ENCODE results near the gene SLIT3. TPM values are rescaled to one million over a fixed set of nuclear protein-coding genes. Genes with fewer than 3 reads are reported as not detected.

SLIT3 gene
- total RNA-seq, 1 donor from 2014 or later: 5.0 TPM

DNA sequence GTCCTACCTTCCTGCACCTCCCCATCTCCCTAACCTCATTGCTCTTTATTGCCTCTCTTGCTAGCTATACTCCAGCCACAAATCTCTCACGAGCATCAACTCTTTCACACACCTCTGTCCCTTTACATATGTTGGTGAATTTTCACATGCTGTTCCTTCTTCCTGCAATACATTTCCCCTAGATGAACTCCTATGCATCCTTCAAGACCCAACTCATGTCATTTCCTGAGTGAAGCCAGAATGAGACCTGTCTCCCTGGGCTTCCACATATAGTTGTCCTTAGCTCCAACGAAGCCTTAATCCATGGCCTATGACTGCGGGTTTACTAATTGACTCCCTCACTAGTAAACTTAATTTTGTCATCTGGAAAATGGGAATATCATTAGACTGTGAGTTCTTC, 424.5 kb downstream of the SLIT3 start:
- H3K27me3 ChIP-seq (ENCODE audit: control insufficient read depth, insufficient read depth, low read length): no peaks in the 10 kb centered on the region
- no peak for DNase-seq (ENCODE audit: low read depth)
- H3K4me3 ChIP-seq (ENCODE audit: low read depth, low read length): no peak overlapping the region
- H3K36me3 ChIP-seq (ENCODE audit: control insufficient read depth, insufficient read depth, low read length): no peaks in the 10 kb centered on the region
- TF ChIP-seq, protein P1, sequence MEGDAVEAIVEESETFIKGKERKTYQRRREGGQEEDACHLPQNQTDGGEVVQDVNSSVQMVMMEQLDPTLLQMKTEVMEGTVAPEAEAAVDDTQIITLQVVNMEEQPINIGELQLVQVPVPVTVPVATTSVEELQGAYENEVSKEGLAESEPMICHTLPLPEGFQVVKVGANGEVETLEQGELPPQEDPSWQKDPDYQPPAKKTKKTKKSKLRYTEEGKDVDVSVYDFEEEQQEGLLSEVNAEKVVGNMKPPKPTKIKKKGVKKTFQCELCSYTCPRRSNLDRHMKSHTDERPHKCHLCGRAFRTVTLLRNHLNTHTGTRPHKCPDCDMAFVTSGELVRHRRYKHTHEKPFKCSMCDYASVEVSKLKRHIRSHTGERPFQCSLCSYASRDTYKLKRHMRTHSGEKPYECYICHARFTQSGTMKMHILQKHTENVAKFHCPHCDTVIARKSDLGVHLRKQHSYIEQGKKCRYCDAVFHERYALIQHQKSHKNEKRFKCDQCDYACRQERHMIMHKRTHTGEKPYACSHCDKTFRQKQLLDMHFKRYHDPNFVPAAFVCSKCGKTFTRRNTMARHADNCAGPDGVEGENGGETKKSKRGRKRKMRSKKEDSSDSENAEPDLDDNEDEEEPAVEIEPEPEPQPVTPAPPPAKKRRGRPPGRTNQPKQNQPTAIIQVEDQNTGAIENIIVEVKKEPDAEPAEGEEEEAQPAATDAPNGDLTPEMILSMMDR (IDR thresholded peaks at IDR 0.05; ENCODE audit: insufficient read depth, low read length, poor library complexity, severe bottlenecking): no peak

DNA sequence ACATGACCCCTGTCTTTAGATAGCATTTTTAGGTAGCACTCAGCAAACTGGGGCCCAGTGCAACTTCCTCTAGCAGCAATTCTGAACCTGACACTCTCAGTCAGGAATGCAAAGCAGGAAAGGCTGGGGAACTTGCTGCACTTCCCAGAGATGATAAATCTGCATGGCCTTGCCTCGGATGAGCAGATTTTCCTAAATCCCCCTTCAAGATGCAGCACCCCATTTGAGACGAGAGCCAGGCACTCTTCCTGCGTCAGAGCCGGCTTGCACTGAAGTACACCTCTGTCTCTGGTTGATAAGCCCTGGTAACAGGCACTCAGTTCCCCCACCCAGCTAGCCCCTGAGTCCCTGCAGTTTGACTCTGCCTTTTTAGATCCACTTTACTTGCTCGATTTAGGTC, 425.1 kb downstream of the SLIT3 start:
- H3K27me3 ChIP-seq (ENCODE audit: control insufficient read depth, insufficient read depth, low read length): no peaks in the 10 kb centered on the region
- TF ChIP-seq, protein P1 (IDR thresholded peaks at IDR 0.05; ENCODE audit: insufficient read depth, low read length, poor library complexity, severe bottlenecking): no peak
- no peak for DNase-seq (ENCODE audit: low read depth)
- no peak overlapping the region for H3K4me3 ChIP-seq (ENCODE audit: low read depth, low read length)
- H3K36me3 ChIP-seq (ENCODE audit: control insufficient read depth, insufficient read depth, low read length): no peaks in the 10 kb centered on the region

DNA sequence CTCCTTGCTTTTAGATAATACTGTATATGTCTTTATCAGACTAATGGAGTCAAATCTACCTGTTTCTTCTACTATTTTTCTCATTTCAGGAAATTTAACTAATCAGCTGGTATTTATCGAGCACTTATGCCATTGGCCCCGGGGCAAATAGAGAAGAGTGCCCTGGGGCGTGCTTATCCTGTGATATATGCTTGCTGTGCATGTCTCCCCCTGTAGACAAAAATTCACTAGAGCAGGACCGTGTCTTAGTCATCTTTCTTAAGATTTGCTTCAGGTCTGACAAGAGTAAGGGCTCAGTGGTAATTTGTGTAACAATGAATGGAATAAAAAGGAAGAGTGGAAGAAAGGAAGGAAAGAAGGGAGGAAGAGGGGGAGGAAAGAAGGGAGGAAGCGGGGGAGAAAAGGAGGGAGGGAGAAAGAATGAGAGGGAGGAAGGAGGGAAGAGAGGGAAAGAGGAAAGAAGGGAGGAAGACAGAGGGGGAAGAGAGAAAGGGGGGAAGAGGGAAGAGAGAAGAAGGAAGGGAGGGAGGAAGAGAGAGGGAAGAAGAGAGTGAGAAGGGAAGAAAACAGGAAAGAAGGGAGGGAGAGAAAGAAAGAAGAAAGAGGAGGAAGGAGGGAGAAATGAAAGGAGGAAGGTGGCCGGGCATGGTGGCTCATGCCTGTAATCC, 426.1 kb downstream of the SLIT3 start:
- Histone ChIP-seq H3K27me3 (ENCODE audit: control insufficient read depth, insufficient read depth, low read length) (no peaks in the 10 kb centered on the region), H3K36me3 (ENCODE audit: control insufficient read depth, insufficient read depth, low read length) (no peaks in the 10 kb centered on the region), H3K4me3 (ENCODE audit: low read depth, low read length) (no peak overlapping the region)
- DNase-seq (ENCODE audit: low read depth): no peak
- TF ChIP-seq, protein P1 (IDR thresholded peaks at IDR 0.05; ENCODE audit: insufficient read depth, low read length, poor library complexity, severe bottlenecking): peak; percentile 47

DNA sequence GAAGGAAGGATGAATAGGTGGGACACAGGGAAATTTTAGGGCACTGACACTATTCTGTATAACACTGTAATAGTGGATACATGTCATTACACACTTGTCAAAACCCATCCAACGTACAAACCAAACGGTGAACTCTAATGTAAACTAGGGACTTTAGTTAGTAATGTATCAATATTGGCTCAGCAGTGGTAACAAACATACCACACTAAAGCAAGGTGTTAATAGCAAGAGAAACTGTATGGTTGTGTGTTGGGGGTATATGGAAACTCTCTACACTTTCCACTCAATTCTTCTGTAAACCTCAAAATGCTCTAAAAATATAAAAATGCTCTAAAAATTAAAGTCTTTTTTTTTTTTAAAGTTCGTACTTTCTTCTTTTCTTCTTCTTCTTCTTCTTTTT, 428.7 kb downstream of the SLIT3 start:
- Histone ChIP-seq H3K27me3 (ENCODE audit: control insufficient read depth, insufficient read depth, low read length) (no peaks in the 10 kb centered on the region), H3K36me3 (ENCODE audit: control insufficient read depth, insufficient read depth, low read length) (no peaks in the 10 kb centered on the region), H3K4me3 (ENCODE audit: low read depth, low read length) (no peak overlapping the region)
- TF ChIP-seq, protein P1 (IDR thresholded peaks at IDR 0.05; ENCODE audit: insufficient read depth, low read length, poor library complexity, severe bottlenecking): no peak
- no peak for DNase-seq (ENCODE audit: low read depth)

DNA sequence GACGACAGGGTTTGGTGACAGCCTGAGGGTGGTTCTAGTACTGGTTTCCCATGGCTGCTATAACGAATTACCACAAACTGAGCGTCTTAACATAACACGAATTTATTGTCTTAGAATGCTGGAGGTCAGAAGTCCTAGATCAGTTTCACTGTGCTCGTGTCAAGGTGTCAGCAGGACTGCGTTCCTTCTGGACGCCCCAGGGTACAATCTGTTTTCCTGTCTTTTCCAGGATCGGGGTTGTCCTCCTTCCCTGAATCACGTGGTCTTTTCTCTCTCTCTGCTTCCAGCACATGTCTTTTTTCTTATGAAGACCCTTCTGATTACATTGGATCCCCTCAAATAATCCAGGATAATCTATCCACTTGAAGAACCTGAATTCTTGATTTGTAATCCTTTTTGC, 430.0 kb downstream of the SLIT3 start:
- H3K36me3 ChIP-seq (ENCODE audit: control insufficient read depth, insufficient read depth, low read length): no peaks in the 10 kb centered on the region
- no peaks in the 10 kb centered on the region for H3K27me3 ChIP-seq (ENCODE audit: control insufficient read depth, insufficient read depth, low read length)
- H3K4me3 ChIP-seq (ENCODE audit: low read depth, low read length): no peak overlapping the region
- DNase-seq (ENCODE audit: low read depth): no peak
- TF ChIP-seq, protein P1 (IDR thresholded peaks at IDR 0.05; ENCODE audit: insufficient read depth, low read length, poor library complexity, severe bottlenecking): no peak

DNA sequence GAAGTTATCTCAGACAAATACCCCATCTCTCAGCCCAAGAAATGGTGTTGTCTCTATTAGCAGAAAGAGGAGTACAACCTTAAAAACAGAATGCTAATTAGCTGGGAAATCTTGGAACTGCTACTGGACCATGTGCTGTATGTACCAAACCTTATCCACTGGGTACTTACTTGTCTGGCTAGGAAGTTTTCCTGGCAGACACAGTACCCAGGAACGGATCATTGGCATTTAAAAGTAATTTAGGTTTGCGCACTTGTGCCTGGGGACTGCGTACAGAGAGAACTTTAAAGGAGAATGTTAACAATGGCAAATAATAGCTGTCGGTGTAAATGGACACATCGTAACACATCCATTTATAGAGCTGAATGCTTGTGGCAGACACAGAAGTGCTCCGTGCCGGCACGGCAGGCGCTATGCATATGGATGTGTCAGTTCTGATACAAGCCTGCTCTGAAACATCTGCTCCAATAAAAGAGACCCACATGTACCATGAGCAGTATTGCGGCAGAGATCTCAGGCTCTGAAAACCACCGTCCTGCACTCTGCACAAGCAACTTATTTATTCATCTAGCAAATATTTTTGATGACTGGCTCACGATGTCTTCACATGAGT, 431.2 kb downstream of the SLIT3 start:
- no peaks in the 10 kb centered on the region for H3K36me3 ChIP-seq (ENCODE audit: control insufficient read depth, insufficient read depth, low read length)
- no peaks in the 10 kb centered on the region for H3K27me3 ChIP-seq (ENCODE audit: control insufficient read depth, insufficient read depth, low read length)
- no peak for DNase-seq (ENCODE audit: low read depth)
- H3K4me3 ChIP-seq (ENCODE audit: low read depth, low read length): no peak overlapping the region
- TF ChIP-seq, protein P1 (IDR thresholded peaks at IDR 0.05; ENCODE audit: insufficient read depth, low read length, poor library complexity, severe bottlenecking): no peak
